HEK293 (cell line): ENCODE data around the gene MXD4.
A peak's percentile ranks its signal among the peaks of the same experiment; 100 is the strongest.

Experiments used
- CTCF ChIA-PET: fragments of 350-600 bp; formaldehyde crosslinking; extraction: SDS; loops from one replicate; lab custom pipeline; 2021; ENCODE audit warnings: antibody characterized with exemption; lab: Yijun Ruan, JAX
- POLR2A ChIA-PET: fragments of 300-600 bp; formaldehyde crosslinking; extraction: SDS; loops from one replicate; lab custom pipeline; 2020; ENCODE audit warnings: antibody characterized with exemption, inconsistent platforms; lab: Yijun Ruan, JAX
- H3K27ac ChIP-seq: fragments of 200-500 bp; sonication (Bioruptor generic); 2 replicates; pipeline ENCODE4 v1.5.1; 2014; ENCODE audit warnings: low read depth, low read length, control low read depth, inconsistent platforms; ENCODE audit errors: extremely low read depth
- H3K36me3 ChIP-seq, 2 experiments: fragments of 200-500 bp in 1 of 2; sonication (Bioruptor generic) in 1 of 2; 1 replicate in 1 of 2; 2 replicates in 1 of 2; pipeline ENCODE4 v1.5.1; 2014 to 2017; ENCODE audit warnings: inconsistent platforms in 2 of 2, low read length in 2 of 2; ENCODE audit not compliant: control insufficient read depth in 2 of 2, insufficient read depth in 1 of 2
- H3K4me1 ChIP-seq: fragments of 200-500 bp; sonication (Bioruptor generic); 2 replicates; pipeline ENCODE4 v1.5.1; 2014; ENCODE audit warnings: mild to moderate bottlenecking, low read length, inconsistent platforms; ENCODE audit not compliant: control insufficient read depth, insufficient read depth
- H3K4me3 ChIP-seq: 2 replicates; pipeline ENCODE4 v1.5.1; 2011; ENCODE audit warnings: low read depth, mild to moderate bottlenecking, control low read depth, low read length, moderate library complexity
- H3K9me3 ChIP-seq: fragments of 200-500 bp; sonication (Bioruptor generic); 2 replicates; pipeline ENCODE4 v1.5.1; 2014; ENCODE audit warnings: low read depth, low read length, inconsistent platforms; ENCODE audit not compliant: control insufficient read depth, insufficient read depth
- GLIS1 ChIP-seq: fragments of 450-650 bp; formaldehyde crosslinking; IDR thresholded peaks from 2 replicates; pipeline ENCODE4 v1.5.1; 2016; ENCODE audit warnings: missing biosample characterization, missing genetic modification characterization
- SP2 ChIP-seq: fragments of 450-650 bp; formaldehyde crosslinking; IDR thresholded peaks from 2 replicates; pipeline ENCODE4 v1.5.1; 2016; ENCODE audit warnings: missing biosample characterization, missing genetic modification characterization
- ZBTB20 ChIP-seq: fragments of 450-650 bp; formaldehyde crosslinking; IDR thresholded peaks from 2 replicates; pipeline ENCODE4 v1.5.1; 2016; ENCODE audit warnings: missing biosample characterization, missing genetic modification characterization
- ZBTB7A ChIP-seq: fragments of 450-650 bp; formaldehyde crosslinking; IDR thresholded peaks from 2 replicates; pipeline ENCODE4 v1.5.1; 2016; ENCODE audit warnings: low read depth, missing biosample characterization, missing genetic modification characterization
- ZEB2 ChIP-seq: fragments of 450-650 bp; formaldehyde crosslinking; IDR thresholded peaks from 2 replicates; pipeline ENCODE4 v1.5.1; 2016; ENCODE audit warnings: missing biosample characterization, missing genetic modification characterization
- ZIC2 ChIP-seq: fragments of 450-650 bp; formaldehyde crosslinking; IDR thresholded peaks from 2 replicates; pipeline ENCODE4 v1.5.1; 2016; ENCODE audit warnings: missing biosample characterization, missing genetic modification characterization
- ZNF140 ChIP-seq: fragments of 450-650 bp; formaldehyde crosslinking; IDR thresholded peaks from 2 replicates; pipeline ENCODE4 v1.5.1; 2016; ENCODE audit warnings: missing biosample characterization, missing genetic modification characterization
- ZNF433 ChIP-seq: fragments of 450-650 bp; formaldehyde crosslinking; IDR thresholded peaks from 2 replicates; pipeline ENCODE4 v1.5.1; 2016; ENCODE audit warnings: missing biosample characterization, missing genetic modification characterization, low read depth
- ZNF530 ChIP-seq: fragments of 450-650 bp; formaldehyde crosslinking; IDR thresholded peaks from 2 replicates; pipeline ENCODE4 v1.5.1; 2016; ENCODE audit warnings: low read depth, missing biosample characterization, missing genetic modification characterization
- ZNF555 ChIP-seq: fragments of 450-650 bp; formaldehyde crosslinking; conservative IDR thresholded peaks from 2 replicates; pipeline ENCODE4 v1.5.1; 2017; ENCODE audit warnings: missing biosample characterization, mild to moderate bottlenecking, missing genetic modification characterization, inconsistent platforms
- ZNF561 ChIP-seq: fragments of 450-650 bp; IDR thresholded peaks from 2 replicates; pipeline ENCODE4 v1.5.1; 2018; ENCODE audit warnings: missing biosample characterization, missing genetic modification characterization, borderline replicate concordance
- ZNF776 ChIP-seq: fragments of 450-650 bp; formaldehyde crosslinking; IDR thresholded peaks from 2 replicates; pipeline ENCODE4 v1.5.0; 2017; ENCODE audit warnings: missing biosample characterization, missing genetic modification characterization, borderline replicate concordance
- TF ChIP-seq, protein P1 (sequence below): fragments of 450-650 bp; formaldehyde crosslinking; IDR thresholded peaks from 2 replicates; pipeline ENCODE4 v1.5.1; 2016; ENCODE audit warnings: missing biosample characterization, missing genetic modification characterization
- TF ChIP-seq, protein P2 (sequence below): fragments of 450-650 bp; IDR thresholded peaks from 2 replicates; pipeline ENCODE4 v1.5.1; 2018; ENCODE audit warnings: missing biosample characterization, missing genetic modification characterization
- TF ChIP-seq, protein P3 (sequence below): fragments of 450-650 bp; formaldehyde crosslinking; IDR thresholded peaks from 2 replicates; pipeline ENCODE4 v1.5.1; 2016; ENCODE audit warnings: missing biosample characterization, missing genetic modification characterization
- TF ChIP-seq, protein P4 (sequence below): fragments of 450-650 bp; formaldehyde crosslinking; IDR thresholded peaks from 2 replicates; pipeline ENCODE4 v1.5.1; 2016; ENCODE audit warnings: missing biosample characterization, missing genetic modification characterization

Gene MXD4

DNA sequence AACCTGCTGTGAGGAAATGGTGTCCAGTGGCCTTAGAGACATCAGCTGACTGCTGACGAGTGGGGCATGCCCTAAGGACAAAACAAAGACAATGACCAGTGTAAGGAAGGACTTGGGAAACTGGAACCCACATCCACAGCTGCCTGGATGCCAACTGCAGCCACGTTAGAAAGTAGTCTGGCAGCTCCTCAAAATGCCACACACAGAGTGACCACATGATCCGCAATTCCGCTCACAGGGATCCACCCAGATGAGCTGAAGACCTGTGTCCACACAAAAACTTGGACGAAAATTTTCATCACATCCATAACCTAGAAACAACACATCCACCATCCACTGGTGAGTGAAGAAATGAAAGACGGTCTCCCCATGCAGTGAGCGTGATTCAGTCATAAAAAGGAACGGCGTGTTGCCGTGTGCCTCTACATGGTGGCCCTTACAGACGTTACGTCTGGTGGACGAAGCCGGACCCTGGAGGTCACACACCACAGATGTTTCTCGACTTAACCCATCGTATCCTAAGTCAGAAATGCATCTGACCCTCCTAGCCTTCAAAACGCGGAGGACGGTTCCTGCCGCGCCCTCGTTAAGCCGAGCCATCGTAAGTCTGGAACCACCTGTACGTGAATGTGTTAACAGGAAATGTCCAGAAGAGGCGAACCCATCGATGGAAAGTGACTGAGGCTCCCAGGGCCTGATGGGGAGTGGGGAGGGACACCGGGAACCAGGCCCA lies 40.6 kb upstream of the MXD4 start:
- Histone ChIP-seq H3K4me3 (no peak overlapping the region), H3K4me1 (no peaks in the 10 kb centered on the region), H3K27ac (no peak overlapping the region), H3K9me3 (no peaks in the 10 kb centered on the region), H3K36me3 (no peaks in the 10 kb centered on the region)
- TF ChIP-seq ZNF140 (tag by site-specific recombination) (peak; percentile 99), ZBTB20 (no peak), ZEB2 (no peak), GLIS1 (tag by site-specific recombination) (no peak), SP2 (tag by site-specific recombination) (no peak), ZNF555 (tag by site-specific recombination) (no peak), ZIC2 (no peak)
- TF ChIP-seq, protein P1, sequence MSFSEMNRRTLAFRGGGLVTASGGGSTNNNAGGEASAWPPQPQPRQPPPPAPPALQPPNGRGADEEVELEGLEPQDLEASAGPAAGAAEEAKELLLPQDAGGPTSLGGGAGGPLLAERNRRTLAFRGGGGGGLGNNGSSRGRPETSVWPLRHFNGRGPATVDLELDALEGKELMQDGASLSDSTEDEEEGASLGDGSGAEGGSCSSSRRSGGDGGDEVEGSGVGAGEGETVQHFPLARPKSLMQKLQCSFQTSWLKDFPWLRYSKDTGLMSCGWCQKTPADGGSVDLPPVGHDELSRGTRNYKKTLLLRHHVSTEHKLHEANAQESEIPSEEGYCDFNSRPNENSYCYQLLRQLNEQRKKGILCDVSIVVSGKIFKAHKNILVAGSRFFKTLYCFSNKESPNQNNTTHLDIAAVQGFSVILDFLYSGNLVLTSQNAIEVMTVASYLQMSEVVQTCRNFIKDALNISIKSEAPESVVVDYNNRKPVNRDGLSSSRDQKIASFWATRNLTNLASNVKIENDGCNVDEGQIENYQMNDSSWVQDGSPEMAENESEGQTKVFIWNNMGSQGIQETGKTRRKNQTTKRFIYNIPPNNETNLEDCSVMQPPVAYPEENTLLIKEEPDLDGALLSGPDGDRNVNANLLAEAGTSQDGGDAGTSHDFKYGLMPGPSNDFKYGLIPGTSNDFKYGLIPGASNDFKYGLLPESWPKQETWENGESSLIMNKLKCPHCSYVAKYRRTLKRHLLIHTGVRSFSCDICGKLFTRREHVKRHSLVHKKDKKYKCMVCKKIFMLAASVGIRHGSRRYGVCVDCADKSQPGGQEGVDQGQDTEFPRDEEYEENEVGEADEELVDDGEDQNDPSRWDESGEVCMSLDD (tag by site-specific recombination): no peak
- POLR2A ChIA-PET: no interaction called here
- CTCF ChIA-PET: no interaction called here

DNA sequence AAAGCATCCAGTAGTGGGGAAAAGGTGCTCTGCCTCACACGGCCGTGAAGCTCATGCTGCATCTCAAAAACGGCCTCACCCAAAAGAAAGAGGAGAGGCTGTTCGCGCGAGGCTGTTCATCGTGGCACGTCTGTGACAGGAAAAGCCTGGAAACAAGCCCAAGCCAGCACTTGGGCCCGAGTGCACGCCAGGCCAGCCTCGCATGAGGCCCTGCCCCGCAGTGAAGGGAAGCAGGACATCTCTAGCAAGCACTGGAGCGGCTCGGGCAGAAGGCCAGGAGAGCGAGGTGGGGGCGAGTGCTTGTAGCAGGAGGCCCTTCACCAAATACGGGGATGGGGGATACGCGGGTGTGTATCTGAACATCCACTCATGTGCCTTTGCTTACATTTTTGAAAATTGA lies 39.9 kb upstream of the MXD4 start:
- Histone ChIP-seq H3K4me3 (no peak overlapping the region), H3K4me1 (no peaks in the 10 kb centered on the region), H3K36me3 (no peaks in the 10 kb centered on the region), H3K9me3 (no peaks in the 10 kb centered on the region), H3K27ac (no peak overlapping the region)
- POLR2A ChIA-PET: no interaction called here
- CTCF ChIA-PET: no interaction called here
- no peak for TF ChIP-seq ZBTB7A (tag by site-specific recombination)
- no peak for TF ChIP-seq ZEB2
- TF ChIP-seq, protein P2, sequence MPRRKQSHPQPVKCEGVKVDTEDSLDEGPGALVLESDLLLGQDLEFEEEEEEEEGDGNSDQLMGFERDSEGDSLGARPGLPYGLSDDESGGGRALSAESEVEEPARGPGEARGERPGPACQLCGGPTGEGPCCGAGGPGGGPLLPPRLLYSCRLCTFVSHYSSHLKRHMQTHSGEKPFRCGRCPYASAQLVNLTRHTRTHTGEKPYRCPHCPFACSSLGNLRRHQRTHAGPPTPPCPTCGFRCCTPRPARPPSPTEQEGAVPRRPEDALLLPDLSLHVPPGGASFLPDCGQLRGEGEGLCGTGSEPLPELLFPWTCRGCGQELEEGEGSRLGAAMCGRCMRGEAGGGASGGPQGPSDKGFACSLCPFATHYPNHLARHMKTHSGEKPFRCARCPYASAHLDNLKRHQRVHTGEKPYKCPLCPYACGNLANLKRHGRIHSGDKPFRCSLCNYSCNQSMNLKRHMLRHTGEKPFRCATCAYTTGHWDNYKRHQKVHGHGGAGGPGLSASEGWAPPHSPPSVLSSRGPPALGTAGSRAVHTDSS (tag by site-specific recombination): no peak
- TF ChIP-seq, protein P3, sequence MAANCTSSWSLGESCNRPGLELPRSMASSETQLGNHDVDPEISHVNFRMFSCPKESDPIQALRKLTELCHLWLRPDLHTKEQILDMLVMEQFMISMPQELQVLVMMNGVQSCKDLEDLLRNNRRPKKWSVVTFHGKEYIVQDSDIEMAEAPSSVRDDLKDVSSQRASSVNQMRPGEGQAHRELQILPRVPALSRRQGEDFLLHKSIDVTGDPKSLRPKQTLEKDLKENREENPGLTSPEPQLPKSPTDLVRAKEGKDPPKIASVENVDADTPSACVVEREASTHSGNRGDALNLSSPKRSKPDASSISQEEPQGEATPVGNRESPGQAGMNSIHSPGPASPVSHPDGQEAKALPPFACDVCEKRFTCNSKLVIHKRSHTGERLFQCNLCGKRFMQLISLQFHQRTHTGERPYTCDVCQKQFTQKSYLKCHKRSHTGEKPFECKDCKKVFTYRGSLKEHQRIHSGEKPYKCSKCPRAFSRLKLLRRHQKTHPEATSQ (tag by site-specific recombination): no peak
- TF ChIP-seq ZNF433: no peak
- no peak for TF ChIP-seq ZNF530 (tag by site-specific recombination)
- TF ChIP-seq, protein P4, sequence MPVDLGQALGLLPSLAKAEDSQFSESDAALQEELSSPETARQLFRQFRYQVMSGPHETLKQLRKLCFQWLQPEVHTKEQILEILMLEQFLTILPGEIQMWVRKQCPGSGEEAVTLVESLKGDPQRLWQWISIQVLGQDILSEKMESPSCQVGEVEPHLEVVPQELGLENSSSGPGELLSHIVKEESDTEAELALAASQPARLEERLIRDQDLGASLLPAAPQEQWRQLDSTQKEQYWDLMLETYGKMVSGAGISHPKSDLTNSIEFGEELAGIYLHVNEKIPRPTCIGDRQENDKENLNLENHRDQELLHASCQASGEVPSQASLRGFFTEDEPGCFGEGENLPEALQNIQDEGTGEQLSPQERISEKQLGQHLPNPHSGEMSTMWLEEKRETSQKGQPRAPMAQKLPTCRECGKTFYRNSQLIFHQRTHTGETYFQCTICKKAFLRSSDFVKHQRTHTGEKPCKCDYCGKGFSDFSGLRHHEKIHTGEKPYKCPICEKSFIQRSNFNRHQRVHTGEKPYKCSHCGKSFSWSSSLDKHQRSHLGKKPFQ (tag by site-specific recombination): no peak

DNA sequence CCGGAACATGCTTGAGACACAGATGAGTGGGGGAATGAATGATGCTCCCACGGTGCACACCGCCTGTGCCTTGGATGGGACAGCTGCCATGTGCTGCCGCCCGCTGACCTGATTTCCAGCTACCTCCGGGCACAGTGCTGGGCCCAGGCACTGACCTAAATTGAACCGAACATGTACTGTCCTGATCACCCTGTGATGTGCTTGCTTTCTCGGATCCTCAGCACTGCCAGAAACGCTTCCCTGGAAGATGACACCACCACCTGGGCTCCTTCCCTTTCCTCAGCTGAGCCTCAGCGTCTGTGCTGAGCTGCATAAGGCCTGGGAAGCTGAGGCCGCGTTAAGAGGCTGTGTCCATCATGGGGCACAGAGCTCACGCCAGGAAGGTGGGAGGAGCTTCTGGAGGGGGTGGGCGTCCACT lies 39.3 kb upstream of the MXD4 start:
- H3K4me1 ChIP-seq: no peaks in the 10 kb centered on the region
- H3K4me3 ChIP-seq: no peak overlapping the region
- no peaks in the 10 kb centered on the region for H3K36me3 ChIP-seq
- ChIA-PET CTCF (no interaction called here), POLR2A (no interaction called here)
- TF ChIP-seq ZNF776 (tag by site-specific recombination): no peak
- TF ChIP-seq ZNF561: no peak
- no peaks in the 10 kb centered on the region for H3K9me3 ChIP-seq
- H3K27ac ChIP-seq: no peak overlapping the region
